ENCODE results near the gene DROSHA. TPM values are rescaled to one million over a fixed set of nuclear protein-coding genes. Genes with fewer than 3 reads are reported as not detected.
"Not testable (repeated sequence)": the region's sequence is repeated elsewhere in the genome, so short reads cannot be mapped to it uniquely, and the experiment has no call there.

The DROSHA gene
- total RNA-seq, 1 donor from 2014 or later = 51.7 TPM

GRCh38 chr5:31556461-31556860 lies 24.6 kb upstream of the DROSHA start:
- no peak for TF ChIP-seq CTCF (IDR thresholded peaks at IDR 0.05)
- H3K9me3 ChIP-seq = no peaks in the 10 kb centered on the region
- H3K27me3 ChIP-seq (ENCODE audit: low read depth) = no peaks in the 10 kb centered on the region
- H3K36me3 ChIP-seq = peaks cover 57% of the 10 kb centered on the region
- H3K4me3 ChIP-seq = no peak overlapping the region
- H3K27ac ChIP-seq = no peak overlapping the region
- DNase-seq (no peak), ATAC-seq (no peak)
- no peaks in the 10 kb centered on the region for H3K4me1 ChIP-seq
- intact Hi-C loops (cut with DNase I) = no loop called here

- ATAC-seq (no peak), DNase-seq (no peak)
- Histone ChIP-seq H3K27me3 (ENCODE audit: low read depth) (no peaks in the 10 kb centered on the region), H3K27ac (no peak overlapping the region), H3K4me1 (no peaks in the 10 kb centered on the region), H3K4me3 (no peak overlapping the region), H3K9me3 (no peaks in the 10 kb centered on the region), H3K36me3 (peaks cover 64% of the 10 kb centered on the region)
- no peak for TF ChIP-seq CTCF (IDR thresholded peaks at IDR 0.05)
- intact Hi-C loops (cut with DNase I) = no loop called here
Measured at GRCh38 chr5:31554552-31554951, 22.7 kb upstream of the DROSHA start.

GRCh38 chr5:31553863-31554262 lies 22.0 kb upstream of the DROSHA start:
- peaks cover 68% of the 10 kb centered on the region for H3K36me3 ChIP-seq
- intact Hi-C loops (cut with DNase I) = no loop called here

GRCh38 chr5:31551878-31552277 lies 20.0 kb upstream of the DROSHA start:
- H3K4me1 ChIP-seq = no peaks in the 10 kb centered on the region
- no peaks in the 10 kb centered on the region for H3K27me3 ChIP-seq (ENCODE audit: low read depth)
- H3K4me3 ChIP-seq = no peak overlapping the region
- no peak for DNase-seq
- TF ChIP-seq CTCF (IDR thresholded peaks at IDR 0.05) = no peak
- H3K27ac ChIP-seq = no peak overlapping the region
- intact Hi-C loops (cut with DNase I) = no loop called here
- H3K36me3 ChIP-seq = peaks cover 83% of the 10 kb centered on the region
- H3K9me3 ChIP-seq = no peaks in the 10 kb centered on the region
- ATAC-seq = no peak

More at GRCh38 chr5:31553863-31554262, 22.0 kb upstream of the DROSHA start:
- H3K27me3 ChIP-seq (ENCODE audit: low read depth) = no peaks in the 10 kb centered on the region
- DNase-seq = no peak
- no peak overlapping the region for H3K27ac ChIP-seq
- no peaks in the 10 kb centered on the region for H3K4me1 ChIP-seq
- TF ChIP-seq CTCF (IDR thresholded peaks at IDR 0.05) = no peak
- H3K4me3 ChIP-seq = no peak overlapping the region
- ATAC-seq = no peak
- no peaks in the 10 kb centered on the region for H3K9me3 ChIP-seq

GRCh38 chr5:31549114-31549513 lies 17.2 kb upstream of the DROSHA start:
- DNase-seq; ATAC-seq; H3K27me3 ChIP-seq (ENCODE audit: low read depth); H3K4me3 ChIP-seq; H3K27ac ChIP-seq; H3K4me1 ChIP-seq; H3K9me3 ChIP-seq; intact Hi-C loops (cut with DNase I): not testable (repeated sequence)
- H3K36me3 ChIP-seq = peaks cover 85% of the 10 kb centered on the region

- Histone ChIP-seq H3K9me3 (no peaks in the 10 kb centered on the region), H3K4me3 (no peak overlapping the region), H3K27me3 (ENCODE audit: low read depth) (no peaks in the 10 kb centered on the region), H3K36me3 (peaks cover 87% of the 10 kb centered on the region), H3K27ac (no peak overlapping the region), H3K4me1 (peaks cover 15% of the 10 kb centered on the region)
- DNase-seq (no peak), ATAC-seq (peak in 1 of 2 donors; percentile 32)
- TF ChIP-seq CTCF (IDR thresholded peaks at IDR 0.05) = no peak
- intact Hi-C loops (cut with DNase I) = no loop called here
Measured at GRCh38 chr5:31537851-31538250, 6.0 kb upstream of the DROSHA start.

All from lower lobe of right lung (tissue), 2 donors.